Suppressor macrophage treated with lipopolysaccharide for 1 hour (primary cell): ENCODE measurements around the gene CFAP100.

Experiments
- DNase-seq, 3 donors: peaks; one replicate each; pipeline ENCODE4 v3.0.0-alpha.2; 2020 to 2022

Gene CFAP100

GRCh38 chr3:126406389-126407296 is 11.9 kb downstream of the CFAP100 start:
- no peak for DNase-seq

GRCh38 chr3:126407412-126408044 is 12.8 kb downstream of the CFAP100 start:
- DNase-seq: no peak

- no peak for DNase-seq
These were observed 13.4 kb downstream of the CFAP100 start for GRCh38 chr3:126408099-126408498.

GRCh38 chr3:126412841-126413692 is 18.4 kb downstream of the CFAP100 start:
- no peak for DNase-seq

GRCh38 chr3:126413693-126414080 is 19.0 kb downstream of the CFAP100 start:
- DNase-seq: no peak

GRCh38 chr3:126414406-126414805 is 19.7 kb downstream of the CFAP100 start:
- DNase-seq: no peak

- DNase-seq: no peak
These were observed 20.4 kb downstream of the CFAP100 start for GRCh38 chr3:126414961-126415660.

GRCh38 chr3:126415661-126416591 is 21.2 kb downstream of the CFAP100 start:
- DNase-seq: no peak

- DNase-seq: no peak
These were observed 22.2 kb downstream of the CFAP100 start for GRCh38 chr3:126416943-126417342.

- no peak for DNase-seq
These were observed 22.8 kb downstream of the CFAP100 start for GRCh38 chr3:126417515-126417914.

- DNase-seq: no peak
These were observed 23.3 kb downstream of the CFAP100 start for GRCh38 chr3:126417981-126418530.

- no peak for DNase-seq
These were observed 24.0 kb downstream of the CFAP100 start for GRCh38 chr3:126418661-126419131.

GRCh38 chr3:126419151-126419703 is 24.5 kb downstream of the CFAP100 start:
- DNase-seq: no peak

- no peak for DNase-seq
These were observed 25.4 kb downstream of the CFAP100 start for GRCh38 chr3:126419886-126420786.

- DNase-seq: no peak
These were observed 26.9 kb downstream of the CFAP100 start for GRCh38 chr3:126421573-126422119.

GRCh38 chr3:126422121-126422520 is 27.4 kb downstream of the CFAP100 start:
- no peak for DNase-seq

GRCh38 chr3:126422571-126423091 is 27.9 kb downstream of the CFAP100 start:
- DNase-seq: no peak

GRCh38 chr3:126423191-126424038 is 28.7 kb downstream of the CFAP100 start:
- no peak for DNase-seq
